Thoracic aorta endothelial cell (primary cell): ENCODE results near the gene CHD9NB. TPM values are rescaled to one million over a fixed set of nuclear protein-coding genes. Genes with fewer than 3 reads are reported as not detected.

Experiments
- total RNA-seq: library from RNA; depleted of rRNA; stranded (reverse); fragments of >200 nt; gene quantifications from 2 replicates; pipeline ENCODE4 v1.2.3, GENCODE V29; 2012

Gene CHD9NB
- total RNA-seq: 1.4 and 1.5 TPM in 2 replicates

DNA sequence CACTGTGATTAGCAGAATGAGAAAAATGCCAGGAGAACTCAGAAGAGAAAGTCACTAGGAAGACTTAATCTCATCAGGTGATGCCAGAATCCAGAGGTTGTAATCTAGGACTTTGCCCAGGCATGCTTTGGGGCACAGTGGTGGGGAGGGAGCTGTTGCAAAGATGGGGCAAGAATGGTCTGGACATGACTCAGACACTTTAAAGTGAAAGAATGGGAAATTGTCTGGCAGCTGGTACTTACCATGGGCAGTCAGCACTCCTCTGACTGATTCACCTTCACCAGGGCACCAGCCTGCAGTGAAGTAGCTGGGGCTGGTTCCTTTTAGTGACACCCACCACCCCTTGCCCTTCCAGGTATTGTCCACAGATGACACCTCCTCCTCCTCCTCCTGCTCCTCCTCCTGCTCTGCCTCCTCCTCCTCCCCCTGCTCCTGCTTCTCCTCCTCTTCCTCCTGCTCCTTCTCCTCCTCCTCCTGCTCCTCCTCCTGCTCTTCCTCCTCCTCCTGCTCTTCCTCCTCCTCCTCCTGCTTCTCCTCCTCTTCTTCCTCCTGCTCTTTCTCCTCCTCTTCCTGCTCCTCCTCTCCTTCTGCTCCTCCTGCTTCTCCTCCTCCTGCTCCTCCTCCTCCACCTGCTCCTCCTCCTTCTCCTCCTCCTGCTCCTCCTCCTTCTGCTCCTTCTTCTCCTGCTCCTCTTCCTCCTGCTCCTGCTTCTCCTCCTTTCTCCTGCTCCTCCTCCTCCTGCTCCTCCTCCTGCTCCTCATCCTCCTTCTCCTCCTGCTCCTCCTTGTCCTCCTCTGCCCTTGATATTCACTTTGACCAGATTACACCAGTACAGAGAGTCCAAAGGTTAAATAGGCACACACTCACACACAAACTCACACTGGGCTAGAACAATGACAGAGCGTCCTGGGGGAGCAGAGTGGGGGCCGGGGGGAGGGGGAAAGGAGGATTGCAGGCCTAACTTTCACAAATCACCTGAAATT lies at the start of gene CHD9NB:
Gene CHD9NB, minus strand, starts transcription at position 379 of the 983 bp plus-strand sequence. CDS start 8,739 bp downstream, outside the sequence.

DNA sequence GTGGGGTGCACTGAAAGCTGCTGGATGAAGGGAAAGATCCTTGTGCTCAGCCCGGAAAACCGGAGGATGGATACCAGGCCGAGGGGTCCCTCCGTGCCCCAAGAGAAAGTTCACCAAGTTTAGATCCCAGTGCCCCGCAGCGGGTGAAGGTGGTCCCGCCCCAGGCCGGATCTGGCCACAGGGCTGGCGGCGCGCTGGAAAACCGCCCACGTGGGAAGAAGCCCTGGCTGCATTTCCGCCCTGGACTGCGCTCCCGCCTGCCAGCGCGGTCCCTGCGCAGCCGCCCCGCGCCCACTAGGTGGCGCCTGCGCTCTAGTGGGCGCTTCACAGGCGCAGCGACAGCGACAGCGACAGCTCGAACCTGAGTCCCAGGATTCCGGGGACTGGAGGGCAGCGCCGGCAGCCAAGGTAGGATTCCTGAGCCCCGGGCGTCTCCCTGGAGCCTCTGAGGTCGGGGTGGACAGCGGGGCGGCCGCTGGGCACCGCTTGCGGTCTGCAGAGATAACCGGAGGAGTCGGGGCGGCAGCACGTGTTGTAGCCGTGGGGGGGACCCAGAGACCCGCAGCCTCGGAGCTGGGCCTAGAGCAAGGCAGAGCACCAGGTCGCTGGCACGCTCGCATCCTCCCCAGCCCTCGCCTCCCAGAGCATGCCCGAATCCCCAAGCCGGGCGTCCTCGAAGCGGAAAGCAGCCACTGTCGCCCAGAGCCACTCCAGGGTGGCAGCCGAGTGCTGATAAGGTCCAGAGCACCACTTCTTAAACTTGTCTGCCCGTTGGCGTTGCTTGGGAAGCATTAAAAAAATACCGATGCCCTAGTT lies 2.2 kb upstream of the CHD9NB start, which contains the start of gene CHD9:
Gene CHD9, plus strand, starts transcription at position 322 of the 816 bp plus-strand sequence. CDS start 101,099 bp downstream, outside the sequence.

Other genes starting within 250 kb of the CHD9NB start
- gene CHD9, start 2.1 kb upstream of the CHD9NB start, total RNA-seq: 84.4 and 90.1 TPM in 2 replicates